PC-9 (cell line): ENCODE results near the gene DMRTB1. TPM values are rescaled to one million over a fixed set of nuclear protein-coding genes. Genes with fewer than 3 reads are reported as not detected.

Experiments used
- BruUV-seq: library from RNA; stranded (reverse); fragments of 400-500 nt; replicated peaks from 2 replicates; lab custom pipeline; 2021; lab: Mats Ljungman, UMichigan
- CTCF ChIA-PET: fragments of 300-600 bp; sonication (Branson Sonifier 250); formaldehyde crosslinking; loops from one replicate; lab custom pipeline; 2022; ENCODE audit warnings: antibody characterized with exemption; lab: Charles Lee
- POLR2A ChIA-PET: fragments of 300-600 bp; sonication (Branson Sonifier 250); formaldehyde crosslinking; loops from one replicate; lab custom pipeline; 2022; ENCODE audit warnings: antibody characterized with exemption; ENCODE audit not compliant: unreplicated experiment; lab: Charles Lee
- DNase-seq, 2 experiments: peaks; one replicate each; pipeline versions ENCODE4 v3.0.0 to v3.0.0-alpha.2; 2015 to 2022; ENCODE audit warnings: mixed read lengths in 1 of 2
- H2AFZ ChIP-seq: fragments of 200-600 bp; sonication (generic); 2 replicates; pipeline ENCODE4 v1.8.1; 2017; ENCODE audit warnings: antibody characterized with exemption
- H3F3A ChIP-seq: fragments of 200-600 bp; sonication (generic); 2 replicates; pipeline ENCODE4 v1.8.1; 2017; ENCODE audit warnings: antibody characterized with exemption, mild to moderate bottlenecking, low read depth; ENCODE audit not compliant: insufficient read depth
- H3K27ac ChIP-seq: fragments of 200-600 bp; sonication (generic); 2 replicates; pipeline ENCODE4 v1.6.1; 2016; ENCODE audit warnings: mixed run types
- H3K27me3 ChIP-seq: fragments of 200-600 bp; sonication (generic); 2 replicates; pipeline ENCODE4 v1.6.1; 2016; ENCODE audit warnings: low read depth, mixed run types; ENCODE audit not compliant: insufficient read depth
- H3K36me3 ChIP-seq: fragments of 200-600 bp; sonication (generic); 2 replicates; pipeline ENCODE4 v1.6.1; 2016; ENCODE audit warnings: low read depth, mixed run types
- H3K4me1 ChIP-seq: fragments of 200-600 bp; sonication (generic); replicated peaks from 2 replicates; pipeline ENCODE4 v1.6.1; 2016; ENCODE audit warnings: mixed run types; ENCODE audit not compliant: insufficient read depth
- H3K4me2 ChIP-seq: fragments of 200-600 bp; sonication (generic); 2 replicates; pipeline ENCODE4 v1.6.1; 2017; ENCODE audit warnings: mixed run types
- H3K4me3 ChIP-seq: fragments of 200-600 bp; sonication (generic); 2 replicates; pipeline ENCODE4 v1.6.1; 2016; ENCODE audit warnings: mixed run types
- H3K79me2 ChIP-seq: fragments of 200-600 bp; sonication (generic); 2 replicates; pipeline ENCODE4 v1.6.1; 2017; ENCODE audit warnings: low read depth, mixed run types
- H3K9me2 ChIP-seq: fragments of 200-600 bp; sonication (generic); 2 replicates; pipeline ENCODE4 v1.8.1; 2017; ENCODE audit warnings: mild to moderate bottlenecking; ENCODE audit not compliant: insufficient read depth
- H3K9me3 ChIP-seq: fragments of 200-600 bp; sonication (generic); 2 replicates; pipeline ENCODE4 v1.8.1; 2016; ENCODE audit warnings: low read depth; ENCODE audit not compliant: insufficient read depth
- H4K20me1 ChIP-seq: fragments of 200-600 bp; sonication (generic); 2 replicates; pipeline ENCODE4 v1.8.1; 2017; ENCODE audit not compliant: insufficient read depth
- EZH2 ChIP-seq: fragments of 200-600 bp; sonication (generic); IDR thresholded peaks from 2 replicates; pipeline ENCODE4 v1.8.0; 2017; ENCODE audit warnings: antibody characterized with exemption, low read depth
- intact Hi-C: fragments of 100-400 bp; cut with micrococcal nuclease; formaldehyde crosslinking; loops from one replicate; pipeline ENCODE4 v1.10.0; 2022; ENCODE audit not compliant: unreplicated experiment
- total RNA-seq: library from RNA; stranded (reverse); gene quantifications from 2 replicates; pipeline ENCODE4 v1.2.3, GENCODE V29; 2021
- TF ChIP-seq, protein P1 (sequence below): fragments of 200-600 bp; sonication (generic); conservative IDR thresholded peaks from 2 replicates; pipeline ENCODE4 v1.6.1; 2017; ENCODE audit warnings: mixed run types, antibody characterized with exemption, mild to moderate bottlenecking, moderate library complexity

Gene DMRTB1
- total RNA-seq, 1 experiment from 2014 or later = not detected

DNA sequence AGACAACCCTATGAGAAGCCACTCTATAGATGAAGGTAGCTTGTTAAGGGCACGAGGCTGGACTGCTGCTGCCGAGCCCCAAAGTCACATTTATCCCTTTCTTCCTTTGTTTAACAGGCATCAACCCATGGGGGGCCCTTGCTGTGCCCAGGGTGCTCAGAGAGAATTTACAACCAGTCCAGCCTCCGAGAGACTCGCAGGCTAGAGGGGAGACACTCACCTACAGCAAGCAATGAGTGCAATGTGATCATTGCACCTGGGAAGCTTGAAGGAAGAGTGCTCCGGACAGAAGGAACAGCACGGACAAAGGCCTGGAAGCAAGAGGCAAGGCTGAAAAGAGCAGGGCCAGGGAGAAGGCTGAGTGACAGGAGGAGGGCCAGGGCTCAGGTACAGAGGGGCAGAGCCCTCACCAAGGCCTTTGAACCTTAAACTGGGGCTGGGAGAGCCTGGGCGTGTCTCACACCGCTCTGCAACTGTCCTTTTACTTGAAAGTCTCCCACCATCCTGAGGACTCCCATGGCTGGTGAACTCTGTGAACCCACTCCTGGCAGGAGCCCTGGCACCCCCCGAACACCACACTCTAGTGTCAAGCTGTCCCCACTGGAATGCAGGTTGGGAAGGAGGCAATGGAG lies 27.3 kb downstream of the DMRTB1 start:
- ChIA-PET POLR2A (no interaction called here), CTCF (interaction anchor here (0.6 to 1.3 kb wide), 4 partner anchors 37 to 229 kb away, joined by 3 to 6 read pairs (median 4); no protein-coding TSS in a partner anchor)
- TF ChIP-seq EZH2 = no peak
- TF ChIP-seq, protein P1, sequence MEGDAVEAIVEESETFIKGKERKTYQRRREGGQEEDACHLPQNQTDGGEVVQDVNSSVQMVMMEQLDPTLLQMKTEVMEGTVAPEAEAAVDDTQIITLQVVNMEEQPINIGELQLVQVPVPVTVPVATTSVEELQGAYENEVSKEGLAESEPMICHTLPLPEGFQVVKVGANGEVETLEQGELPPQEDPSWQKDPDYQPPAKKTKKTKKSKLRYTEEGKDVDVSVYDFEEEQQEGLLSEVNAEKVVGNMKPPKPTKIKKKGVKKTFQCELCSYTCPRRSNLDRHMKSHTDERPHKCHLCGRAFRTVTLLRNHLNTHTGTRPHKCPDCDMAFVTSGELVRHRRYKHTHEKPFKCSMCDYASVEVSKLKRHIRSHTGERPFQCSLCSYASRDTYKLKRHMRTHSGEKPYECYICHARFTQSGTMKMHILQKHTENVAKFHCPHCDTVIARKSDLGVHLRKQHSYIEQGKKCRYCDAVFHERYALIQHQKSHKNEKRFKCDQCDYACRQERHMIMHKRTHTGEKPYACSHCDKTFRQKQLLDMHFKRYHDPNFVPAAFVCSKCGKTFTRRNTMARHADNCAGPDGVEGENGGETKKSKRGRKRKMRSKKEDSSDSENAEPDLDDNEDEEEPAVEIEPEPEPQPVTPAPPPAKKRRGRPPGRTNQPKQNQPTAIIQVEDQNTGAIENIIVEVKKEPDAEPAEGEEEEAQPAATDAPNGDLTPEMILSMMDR = no peak
- Histone ChIP-seq H3K4me2 (no peak overlapping the region), H3K4me1 (no peaks in the 10 kb centered on the region), H3K9me2 (no peaks in the 10 kb centered on the region), H3K79me2 (no peaks in the 10 kb centered on the region), H4K20me1 (no peaks in the 10 kb centered on the region), H3K27ac (no peak overlapping the region), H3F3A (no peaks in the 10 kb centered on the region), H3K4me3 (no peak overlapping the region), H3K27me3 (peaks cover 50% of the 10 kb centered on the region), H2AFZ (no peak overlapping the region), H3K9me3 (no peaks in the 10 kb centered on the region), H3K36me3 (no peaks in the 10 kb centered on the region)
- DNase-seq = no peak
- BruUV-seq = no TSS peak
- intact Hi-C loops = no loop called here

DNA sequence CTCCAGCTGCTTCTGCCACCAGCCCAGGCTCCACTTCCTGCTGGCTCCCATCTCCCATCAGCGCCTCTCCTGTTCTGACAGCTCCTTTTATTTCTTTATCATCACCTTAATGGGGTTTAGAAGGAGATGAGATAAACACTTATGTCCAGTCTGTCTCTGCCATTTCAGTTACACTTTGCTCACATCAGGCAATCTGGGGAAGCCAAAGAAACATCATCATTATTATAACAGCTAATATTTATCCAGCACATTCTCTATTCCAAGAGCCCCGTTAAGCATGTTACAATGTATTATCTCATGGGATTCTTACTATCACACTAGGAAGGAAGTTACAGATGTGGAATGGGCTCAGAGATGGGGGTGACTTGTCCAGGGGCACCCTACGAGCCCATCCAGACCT lies 31.2 kb downstream of the DMRTB1 start:
- H3K9me2 ChIP-seq = no peaks in the 10 kb centered on the region
- H3K4me2 ChIP-seq = no peak overlapping the region
- TF ChIP-seq, protein P1 = no peak
- TF ChIP-seq EZH2 = no peak
- no peaks in the 10 kb centered on the region for H3K36me3 ChIP-seq
- no peaks in the 10 kb centered on the region for H3K4me1 ChIP-seq
- H3K4me3 ChIP-seq = no peak overlapping the region
- peaks cover 16% of the 10 kb centered on the region; the same call in 1 of the 2 replicates for H3K27me3 ChIP-seq
- ChIA-PET POLR2A (no interaction called here), CTCF (interaction anchor here (1.0 kb wide), 1 partner anchor 51 kb away, joined by 3 read pairs; no protein-coding TSS in a partner anchor)
- H3K79me2 ChIP-seq = no peaks in the 10 kb centered on the region
- intact Hi-C loops = no loop called here
- no peak overlapping the region for H3K27ac ChIP-seq
- BruUV-seq = no TSS peak
- no peaks in the 10 kb centered on the region for H3F3A ChIP-seq
- H4K20me1 ChIP-seq = no peaks in the 10 kb centered on the region
- no peak for DNase-seq
- H3K9me3 ChIP-seq = no peaks in the 10 kb centered on the region
- no peak overlapping the region for H2AFZ ChIP-seq

DNA sequence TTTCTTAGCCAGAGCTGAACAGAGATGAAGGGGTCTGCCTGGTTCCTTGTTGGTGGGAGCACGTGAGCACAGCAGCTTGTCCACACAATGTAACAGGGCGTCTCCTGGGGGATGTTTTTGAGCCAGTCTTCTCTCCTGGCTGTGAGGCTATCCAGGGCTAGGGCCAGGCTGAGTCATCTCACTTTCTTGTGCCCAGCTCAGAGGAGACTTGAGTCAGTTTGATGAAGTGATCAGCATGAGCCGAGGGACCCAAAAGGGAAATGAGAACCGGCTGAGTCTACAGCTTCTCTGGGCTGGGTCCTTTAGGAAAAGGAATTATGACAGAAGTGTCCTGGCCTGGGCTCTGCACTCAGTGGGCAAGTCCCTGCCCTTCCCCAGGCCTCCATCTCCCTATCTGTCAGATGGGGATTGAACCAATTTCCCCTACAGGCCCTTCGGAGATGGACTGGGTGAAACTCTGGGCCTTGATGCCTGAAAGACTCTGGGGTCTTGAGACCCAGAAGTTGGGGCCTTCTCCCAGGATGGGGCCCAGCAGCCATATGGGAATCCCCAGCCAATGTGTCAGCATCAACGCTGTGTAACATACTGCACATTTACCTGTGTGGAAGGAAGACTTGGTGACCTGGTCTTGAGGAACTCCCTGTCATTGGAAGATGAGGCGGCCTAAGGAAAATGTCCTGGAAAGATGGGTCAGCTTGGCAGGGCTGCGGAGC lies 36.6 kb downstream of the DMRTB1 start:
- no peaks in the 10 kb centered on the region for H4K20me1 ChIP-seq
- CTCF ChIA-PET = no interaction called here
- H2AFZ ChIP-seq = no peak overlapping the region

More for the DNA sequence above, 36.6 kb downstream of the DMRTB1 start:
- Histone ChIP-seq H3K9me2 (no peaks in the 10 kb centered on the region), H3K27me3 (peaks cover 10% of the 10 kb centered on the region; the same call in 1 of the 2 replicates), H3K79me2 (no peaks in the 10 kb centered on the region), H3K36me3 (no peaks in the 10 kb centered on the region), H3K4me1 (no peaks in the 10 kb centered on the region), H3K4me3 (no peak overlapping the region), H3K27ac (no peak overlapping the region), H3F3A (no peaks in the 10 kb centered on the region), H3K4me2 (no peak overlapping the region), H3K9me3 (no peaks in the 10 kb centered on the region)
- TF ChIP-seq, protein P1 = no peak
- TF ChIP-seq EZH2 = no peak
- POLR2A ChIA-PET = no interaction called here
- no TSS peak for BruUV-seq
- DNase-seq = no peak
- intact Hi-C loops = no loop called here
